Mucosa of rectum (tissue), 2 donors: Measurements from ENCODE around the gene IL6ST.
"Not testable (repeated sequence)": the region's sequence is repeated elsewhere in the genome, so short reads cannot be mapped to it uniquely, and the experiment has no call there.

ENCODE experiments used
- H3K27ac ChIP-seq, 2 donors: one replicate each; pipeline ENCODE4 v1.7.0; 2013; ENCODE audit warnings: inconsistent platforms in 2 of 2, low read depth in 2 of 2, low read length in 2 of 2
- H3K27me3 ChIP-seq, 2 donors: one replicate each; pipeline ENCODE4 v1.7.0; 2013; ENCODE audit warnings: low read length in 2 of 2; ENCODE audit not compliant: control insufficient read depth in 2 of 2, insufficient read depth in 2 of 2
- H3K36me3 ChIP-seq, 2 donors: one replicate each; pipeline ENCODE4 v1.7.0; 2013; ENCODE audit warnings: low read length in 2 of 2; ENCODE audit not compliant: control insufficient read depth in 2 of 2, insufficient read depth in 2 of 2
- H3K4me1 ChIP-seq, 2 donors: one replicate each; pipeline ENCODE4 v1.7.0; 2013; ENCODE audit warnings: low read length in 2 of 2, mild to moderate bottlenecking in 1 of 2; ENCODE audit not compliant: control insufficient read depth in 2 of 2, insufficient read depth in 2 of 2
- H3K4me3 ChIP-seq, 2 donors: one replicate each; pipeline ENCODE4 v1.7.0; 2013; ENCODE audit warnings: low read length in 2 of 2
- H3K9ac ChIP-seq, 2 donors: one replicate each; pipeline ENCODE4 v1.7.0; 2013; ENCODE audit warnings: low read length in 2 of 2, low read depth in 1 of 2, mild to moderate bottlenecking in 1 of 2
- H3K9me3 ChIP-seq, 2 donors: one replicate each; pipeline ENCODE4 v1.7.0; 2013; ENCODE audit warnings: low read length in 2 of 2; ENCODE audit not compliant: control insufficient read depth in 2 of 2
- donor health status: healthy.
- donor health status: Normal muscosa, but diverticular disease.

IL6ST gene

GRCh38 chr5:55993013-55993412, 1.8 kb downstream of the IL6ST start:
- H3K27ac ChIP-seq = peak overlapping the region; percentile 50 to 99
- no peaks in the 10 kb centered on the region for H3K27me3 ChIP-seq
- no peaks in the 10 kb centered on the region for H3K9me3 ChIP-seq
- H3K36me3 ChIP-seq = no peaks in the 10 kb centered on the region
- H3K4me3 ChIP-seq = peak overlapping the region; percentile 97
- H3K4me1 ChIP-seq = peaks cover 15 to 26% of the 10 kb centered on the region in 2 donors
- peak overlapping the region; percentile 57 to 98 for H3K9ac ChIP-seq

GRCh38 chr5:55991768-55992486, 2.8 kb downstream of the IL6ST start:
- H3K27ac ChIP-seq = no peak overlapping the region
- no peak overlapping the region for H3K9ac ChIP-seq

DNA sequence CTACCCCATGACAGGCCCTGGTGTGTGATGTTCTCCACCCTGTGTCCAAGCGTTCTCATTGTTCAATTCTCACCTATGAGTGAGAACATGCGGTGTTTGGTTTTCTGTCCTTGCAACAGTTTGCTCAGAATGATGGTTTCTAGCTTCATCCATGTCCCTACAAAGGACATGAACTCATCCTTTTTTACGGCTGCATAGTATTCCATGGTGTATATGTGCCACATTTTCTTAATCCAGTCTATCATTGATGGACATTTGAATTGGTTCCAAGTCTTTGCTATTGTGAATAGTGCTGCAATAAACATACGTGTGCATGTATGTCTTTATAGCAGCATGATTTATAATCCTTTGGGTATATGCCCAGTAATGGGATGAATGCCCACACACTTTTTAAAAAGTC, 3.9 kb downstream of the IL6ST start:
- peaks cover 6 to 18% of the 10 kb centered on the region in 2 donors for H3K4me1 ChIP-seq
- H3K36me3 ChIP-seq, H3K9me3 ChIP-seq, H3K9ac ChIP-seq, H3K4me3 ChIP-seq, H3K27me3 ChIP-seq, H3K27ac ChIP-seq: not testable (repeated sequence)

More at GRCh38 chr5:55991768-55992486, 2.8 kb downstream of the IL6ST start:
- Histone ChIP-seq H3K4me3 (peak overlapping the region; percentile 97), H3K4me1 (peaks cover 12 to 23% of the 10 kb centered on the region in 2 donors), H3K9me3 (no peaks in the 10 kb centered on the region), H3K36me3 (no peaks in the 10 kb centered on the region), H3K27me3 (no peaks in the 10 kb centered on the region)

DNA sequence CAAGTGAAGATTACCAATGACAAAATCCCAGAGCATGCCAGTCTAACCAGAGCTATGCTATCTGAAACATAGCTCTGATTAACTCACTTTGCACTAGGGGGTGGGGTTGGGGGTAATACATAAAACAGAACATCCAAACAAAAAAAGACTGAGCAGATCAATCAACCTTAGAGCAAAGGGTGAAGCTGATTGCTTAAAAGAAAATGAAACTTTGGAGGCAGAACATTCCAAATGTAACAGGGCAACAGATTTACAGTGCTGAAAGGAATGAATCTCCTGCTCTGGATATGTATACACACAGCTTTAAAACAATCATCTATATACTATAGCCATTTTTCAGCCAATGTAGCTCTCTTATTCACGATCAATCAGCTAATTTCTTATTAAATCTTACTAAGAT, 4.9 kb downstream of the IL6ST start:
- Histone ChIP-seq H3K27me3 (no peaks in the 10 kb centered on the region), H3K27ac (no peak overlapping the region), H3K9me3 (no peaks in the 10 kb centered on the region), H3K36me3 (no peaks in the 10 kb centered on the region), H3K9ac (no peak overlapping the region), H3K4me3 (no peak overlapping the region), H3K4me1 (peaks cover 6 to 18% of the 10 kb centered on the region in 2 donors)

GRCh38 chr5:55988979-55989638, 5.7 kb downstream of the IL6ST start:
- Histone ChIP-seq H3K36me3 (no peaks in the 10 kb centered on the region), H3K9me3 (no peaks in the 10 kb centered on the region), H3K27ac (no peak overlapping the region), H3K27me3 (no peaks in the 10 kb centered on the region), H3K4me1 (peaks cover 6 to 18% of the 10 kb centered on the region in 2 donors), H3K9ac (peak overlapping the region in 1 of 2 donors; percentile 1), H3K4me3 (no peak overlapping the region)

DNA sequence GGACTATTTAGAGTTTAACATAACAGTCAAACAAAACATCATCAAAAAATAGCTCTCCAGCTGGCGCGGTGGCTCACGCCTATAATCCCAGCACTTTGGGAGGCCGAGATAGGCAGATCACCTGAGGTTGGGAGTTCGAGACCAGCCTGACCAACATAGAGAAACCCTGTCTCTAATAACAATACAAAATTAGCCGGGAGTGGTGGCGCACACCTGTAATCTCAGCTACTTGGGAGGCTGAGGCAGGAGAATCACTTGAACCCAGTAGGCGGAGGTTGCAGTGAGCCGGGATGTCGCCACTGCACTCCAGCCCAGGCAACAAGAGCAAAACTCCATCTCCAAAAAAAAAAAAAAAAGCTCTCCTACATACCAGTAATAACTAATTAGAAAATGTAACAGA, 6.3 kb downstream of the IL6ST start:
- peaks cover 3 to 18% of the 10 kb centered on the region in 2 donors for H3K4me1 ChIP-seq
- H3K27ac ChIP-seq, H3K9ac ChIP-seq, H3K36me3 ChIP-seq, H3K4me3 ChIP-seq, H3K27me3 ChIP-seq, H3K9me3 ChIP-seq: not testable (repeated sequence)

- Histone ChIP-seq H3K27ac (no peak overlapping the region), H3K9ac (no peak overlapping the region), H3K4me3 (no peak overlapping the region), H3K27me3 (no peaks in the 10 kb centered on the region), H3K9me3 (no peaks in the 10 kb centered on the region), H3K4me1 (peaks cover 0 to 5% of the 10 kb centered on the region in 2 donors), H3K36me3 (no peaks in the 10 kb centered on the region)
Observed at GRCh38 chr5:55986931-55987330, 7.8 kb downstream of the IL6ST start.

DNA sequence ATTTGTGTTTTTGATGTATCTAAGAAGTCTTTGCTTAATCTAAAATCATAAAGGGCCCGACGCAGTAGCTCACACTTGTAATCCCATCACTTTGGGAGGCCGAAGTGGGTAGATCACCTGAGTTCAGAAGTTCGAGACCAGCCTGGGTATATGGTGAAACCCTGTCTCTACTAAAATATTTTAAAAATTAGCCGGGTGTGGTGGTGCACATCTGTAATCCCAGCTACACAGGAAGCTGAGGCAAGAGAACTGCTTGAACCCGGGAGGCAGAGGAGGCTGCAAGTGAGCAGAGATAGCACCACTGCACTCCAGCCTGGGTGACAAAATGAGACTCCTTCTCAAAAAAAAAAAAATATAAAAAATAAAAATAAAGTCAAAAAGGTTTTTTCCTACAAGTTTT, 9.6 kb downstream of the IL6ST start:
- H3K9me3 ChIP-seq = no peaks in the 10 kb centered on the region
- no peak overlapping the region for H3K27ac ChIP-seq
- H3K9ac ChIP-seq = no peak overlapping the region
- peaks cover 5 to 7% of the 10 kb centered on the region in 2 donors for H3K36me3 ChIP-seq
- peaks cover 0 to 3% of the 10 kb centered on the region in 2 donors for H3K4me1 ChIP-seq
- H3K4me3 ChIP-seq = no peak overlapping the region
- H3K27me3 ChIP-seq = no peaks in the 10 kb centered on the region

GRCh38 chr5:55983986-55984385, 10.8 kb downstream of the IL6ST start:
- Histone ChIP-seq H3K36me3 (peaks cover 7 to 10% of the 10 kb centered on the region in 2 donors), H3K4me3 (no peak overlapping the region), H3K27me3 (no peaks in the 10 kb centered on the region), H3K9ac (no peak overlapping the region), H3K9me3 (no peaks in the 10 kb centered on the region), H3K4me1 (no peaks in the 10 kb centered on the region), H3K27ac (no peak overlapping the region)

GRCh38 chr5:55982957-55983381, 11.8 kb downstream of the IL6ST start:
- no peak overlapping the region for H3K27ac ChIP-seq
- no peak overlapping the region for H3K4me3 ChIP-seq
- no peaks in the 10 kb centered on the region for H3K4me1 ChIP-seq

More at GRCh38 chr5:55982957-55983381, 11.8 kb downstream of the IL6ST start:
- Histone ChIP-seq H3K9ac (no peak overlapping the region), H3K27me3 (no peaks in the 10 kb centered on the region), H3K9me3 (no peaks in the 10 kb centered on the region), H3K36me3 (peaks cover 7 to 10% of the 10 kb centered on the region in 2 donors)
